Activated CD4-positive, alpha-beta T cell treated with anti-CD3 and anti-CD28 coated beads, Interleukin-10, Interleukin-2, amounts not matched to agents 100 ng/mL and 50 ng/mL, durations not matched to agents 16 hours and 8 hours (primary cell): Measurements from ENCODE around the gene NME7.
A peak's percentile ranks its signal among the peaks of the same experiment; 100 is the strongest.
"Not testable (repeated sequence)": the region's sequence is repeated elsewhere in the genome, so short reads cannot be mapped to it uniquely, and the experiment has no call there.

ENCODE experiments used
- DNase-seq: peaks from one replicate; pipeline ENCODE4 v3.0.0-alpha.2; 2020

NME7 gene

DNA sequence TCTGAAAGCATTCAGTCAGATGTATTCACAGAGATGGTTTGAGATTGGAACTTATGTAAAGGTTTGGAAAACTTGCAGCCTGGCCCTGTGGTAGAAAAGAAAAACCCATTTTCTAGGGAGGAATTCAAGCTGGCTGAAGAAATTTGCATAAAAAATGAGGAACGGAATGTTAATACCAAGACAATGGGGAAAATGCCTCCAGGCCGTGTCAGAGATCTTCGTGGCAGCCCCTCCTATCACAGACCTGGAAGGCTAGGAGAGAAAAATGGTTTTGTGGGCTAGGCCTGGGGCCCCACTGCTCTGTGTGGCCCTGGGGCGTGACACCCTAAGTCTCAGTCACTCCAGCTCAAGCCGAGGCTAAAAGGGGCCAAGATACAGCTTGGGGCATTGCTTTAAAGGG lies 26.7 kb downstream of the NME7 start:
- no peak for DNase-seq

DNA sequence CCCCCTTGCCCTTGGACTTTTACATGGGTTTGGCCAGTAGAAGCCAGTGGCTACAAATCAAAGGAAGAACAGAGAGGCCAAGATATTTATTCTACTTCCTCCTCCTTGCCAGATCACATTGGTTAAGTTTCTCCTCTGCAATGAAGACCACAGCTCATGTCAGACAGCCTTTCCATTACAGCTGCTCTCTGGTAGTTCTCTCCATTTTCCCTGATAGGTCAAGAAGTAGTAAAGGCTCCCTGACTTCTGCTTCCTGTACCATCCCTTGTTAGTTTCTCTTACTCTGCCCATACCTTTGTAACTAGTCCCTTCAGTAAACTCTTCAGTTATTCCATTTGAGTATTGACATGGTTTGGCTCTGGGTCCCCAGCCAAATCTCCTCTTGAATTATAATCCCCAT lies 27.8 kb downstream of the NME7 start:
- no peak for DNase-seq

DNA sequence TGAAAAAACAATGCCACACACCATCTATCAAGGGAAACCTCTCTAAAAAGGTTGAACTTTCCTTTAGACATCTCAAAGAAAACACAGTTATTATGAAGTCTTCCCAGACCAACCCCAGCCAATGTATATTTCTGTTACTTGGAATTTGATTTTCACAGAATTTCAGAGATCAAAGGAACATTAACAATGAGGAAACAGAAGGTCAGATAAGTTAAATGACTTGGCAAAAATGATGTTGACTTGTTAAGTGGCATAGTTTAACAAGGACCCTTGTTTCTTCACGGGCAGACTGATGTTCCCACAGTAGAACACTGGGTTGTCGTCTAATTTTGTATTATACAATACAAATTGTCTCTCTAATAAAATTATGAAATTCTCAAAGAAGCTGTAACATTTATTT lies 29.0 kb downstream of the NME7 start:
- DNase-seq: no peak

DNA sequence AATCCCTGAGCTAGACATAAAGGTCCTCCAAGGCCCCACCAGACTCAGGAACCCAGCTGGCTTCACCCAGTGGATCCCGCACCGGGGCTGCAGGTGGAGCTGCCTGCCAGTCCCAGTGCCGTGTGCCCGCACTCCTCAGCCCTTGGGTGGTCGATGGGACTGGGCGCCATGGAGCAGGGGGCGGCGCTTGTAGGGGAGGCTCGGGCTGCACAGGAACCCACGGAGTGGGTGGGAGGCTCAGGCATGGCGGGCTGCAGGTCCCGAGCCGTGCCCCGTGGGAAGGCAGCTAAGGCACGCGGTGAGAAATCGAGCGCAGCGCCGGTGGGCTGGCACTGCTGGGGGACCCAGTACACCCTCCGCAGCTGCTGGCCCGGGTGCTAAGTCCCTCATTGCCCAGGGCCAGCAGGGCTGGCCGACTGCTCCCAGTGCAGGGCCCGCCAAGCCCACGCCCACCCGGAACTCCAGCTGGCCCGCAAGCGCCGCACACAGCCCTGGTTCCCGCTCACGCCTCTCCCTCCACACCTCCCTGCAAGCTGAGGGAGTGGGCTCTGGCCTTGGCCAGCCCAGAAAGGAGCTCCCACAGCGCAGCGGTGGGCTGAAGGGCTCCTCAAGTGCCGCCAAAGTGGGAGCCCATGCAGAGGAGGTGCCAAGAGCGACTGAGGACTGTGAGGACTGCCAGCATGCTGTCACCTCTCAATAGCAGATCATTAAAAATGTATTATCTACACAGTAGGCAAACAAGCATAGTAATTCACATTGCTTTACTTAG lies 30.5 kb downstream of the NME7 start:
- DNase-seq: not testable (repeated sequence)

DNA sequence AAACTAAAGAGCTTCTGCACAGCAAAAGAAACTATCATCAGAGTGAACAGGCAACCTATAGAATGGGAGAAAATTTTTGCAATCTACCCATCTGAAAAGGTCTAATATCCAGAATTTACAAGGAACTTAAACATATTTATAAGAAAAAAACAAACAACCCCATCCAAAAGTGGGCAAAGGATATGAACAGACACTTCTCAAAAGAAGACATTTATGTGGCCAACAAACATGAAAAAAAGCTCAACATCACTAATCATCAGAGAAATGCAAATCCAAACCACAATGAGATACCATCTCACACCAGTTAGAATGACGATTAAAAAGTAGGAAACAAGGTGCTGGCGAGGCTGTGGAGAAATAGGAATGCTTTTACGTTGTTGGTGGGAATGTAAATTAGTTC lies 32.9 kb downstream of the NME7 start:
- DNase-seq: not testable (repeated sequence)

DNA sequence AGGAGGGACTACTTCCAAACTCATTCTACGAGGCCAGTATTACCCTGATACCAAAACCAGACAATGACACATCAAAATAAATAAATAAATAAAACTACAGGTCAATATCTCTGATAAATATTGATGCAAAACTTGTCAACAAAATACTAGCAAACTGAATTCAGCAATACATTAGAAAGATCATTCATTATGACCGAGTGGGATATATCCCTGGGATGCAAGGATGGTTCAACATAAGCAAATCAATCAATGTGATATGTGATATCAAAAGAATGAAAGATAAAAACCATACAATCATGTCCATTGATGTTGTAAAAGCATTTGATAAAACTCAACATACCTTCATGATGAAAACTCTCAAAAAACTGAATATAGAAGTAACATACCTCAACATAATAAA lies 36.7 kb downstream of the NME7 start:
- no peak for DNase-seq

DNA sequence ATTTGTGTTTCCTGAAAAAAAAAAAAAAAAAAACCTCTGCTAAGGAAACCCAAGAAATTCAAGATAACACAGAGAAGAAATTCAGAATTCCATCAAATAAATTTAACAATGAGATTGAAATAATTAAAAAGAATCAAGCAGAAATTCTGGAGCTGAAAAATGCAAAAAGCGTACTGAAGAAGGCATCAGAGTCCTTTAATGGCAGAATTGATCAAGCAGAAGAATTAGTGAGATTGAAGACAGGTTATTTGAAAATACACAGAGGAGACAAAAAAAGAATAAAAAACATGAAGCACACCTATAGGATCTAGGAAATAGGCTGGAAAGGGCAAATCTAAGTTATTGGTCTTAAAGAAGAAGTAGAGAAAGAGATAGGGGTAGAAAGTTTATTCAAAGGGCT lies 38.2 kb downstream of the NME7 start:
- no peak for DNase-seq

DNA sequence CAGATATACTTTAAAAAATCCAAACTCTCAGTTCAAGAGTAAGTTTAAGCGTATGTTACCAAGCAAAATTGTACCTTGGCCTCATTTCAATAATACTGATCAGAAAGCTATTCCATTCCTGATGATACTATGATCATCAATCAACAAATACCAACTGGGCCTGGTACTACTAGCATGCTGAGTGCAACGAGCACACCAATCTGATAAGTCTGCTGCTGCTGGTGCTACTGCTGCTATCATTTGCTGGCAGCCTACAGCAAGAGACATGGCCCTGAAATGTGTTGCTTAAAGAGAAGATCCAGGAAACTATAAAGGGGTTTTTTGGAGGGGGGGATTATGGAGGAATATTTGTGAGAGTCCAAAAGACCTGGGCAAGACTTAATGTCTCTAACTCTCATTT lies 39.7 kb downstream of the NME7 start:
- no peak for DNase-seq

DNA sequence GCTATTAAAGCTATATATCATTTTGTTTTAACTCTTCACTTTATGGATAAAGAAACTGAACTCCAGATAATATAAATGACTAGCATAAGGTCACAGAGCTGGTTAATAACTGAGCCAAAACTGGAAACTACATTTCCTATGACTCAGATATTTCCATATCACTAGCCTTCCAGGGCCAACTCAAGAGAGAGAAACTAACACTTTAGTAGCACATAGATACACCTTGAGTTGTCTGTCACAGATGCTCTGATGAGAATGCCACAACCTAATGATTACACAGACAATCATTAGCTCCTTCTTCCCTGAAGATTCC lies 40.7 kb downstream of the NME7 start:
- peak; percentile 62 for DNase-seq

DNA sequence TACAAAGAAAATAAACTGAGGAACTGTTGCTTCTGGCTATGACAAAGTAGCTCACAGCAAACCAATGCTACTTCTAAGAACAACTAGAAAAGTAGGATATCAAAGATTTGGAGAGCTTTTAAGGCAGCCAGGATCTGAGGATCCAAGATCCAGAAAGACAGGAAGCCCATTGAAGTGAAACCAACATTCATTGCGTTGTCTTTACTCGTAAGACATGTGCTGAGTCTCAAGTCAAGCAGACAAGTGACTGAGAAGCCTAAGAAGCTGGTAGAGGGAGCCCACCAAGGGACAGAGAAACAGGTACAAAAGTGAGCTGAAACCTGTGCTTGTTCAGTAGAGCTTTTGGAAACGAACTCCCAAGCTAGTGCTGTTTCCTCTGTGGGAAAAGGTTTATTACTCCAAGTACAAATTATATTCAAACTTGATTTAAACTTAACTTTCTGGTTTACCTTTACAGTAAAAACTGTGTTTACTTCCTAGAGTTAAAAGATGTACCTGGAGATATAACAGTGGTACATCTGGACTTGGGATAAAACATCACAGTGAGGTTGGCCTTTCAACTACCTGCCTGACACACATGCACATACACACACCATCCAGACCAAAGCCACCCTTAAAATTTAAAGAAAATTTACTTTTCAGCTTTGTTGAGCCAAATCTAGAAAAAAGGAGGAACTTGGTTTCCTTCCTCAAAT lies 41.2 kb downstream of the NME7 start:
- DNase-seq: no peak

DNA sequence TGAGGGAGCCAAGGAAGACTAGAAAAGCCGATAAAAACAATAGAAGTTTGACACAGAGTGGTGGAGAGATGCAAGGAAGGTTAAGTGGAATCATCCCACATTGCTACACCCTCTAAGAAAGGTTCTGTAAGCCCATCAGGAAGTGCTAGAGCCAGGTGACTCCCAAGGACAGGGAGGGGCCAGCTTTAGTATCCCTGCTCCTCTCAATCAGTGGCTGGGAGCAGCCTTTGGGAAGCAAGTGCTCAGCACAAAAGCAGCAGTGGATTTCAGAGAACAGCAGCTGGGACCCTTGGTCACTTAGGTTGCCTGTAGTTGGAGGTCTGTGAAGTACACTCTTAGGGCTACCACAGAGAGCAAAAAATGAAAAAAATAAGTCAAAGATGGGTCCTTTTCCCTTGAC lies 42.5 kb downstream of the NME7 start:
- no peak for DNase-seq

DNA sequence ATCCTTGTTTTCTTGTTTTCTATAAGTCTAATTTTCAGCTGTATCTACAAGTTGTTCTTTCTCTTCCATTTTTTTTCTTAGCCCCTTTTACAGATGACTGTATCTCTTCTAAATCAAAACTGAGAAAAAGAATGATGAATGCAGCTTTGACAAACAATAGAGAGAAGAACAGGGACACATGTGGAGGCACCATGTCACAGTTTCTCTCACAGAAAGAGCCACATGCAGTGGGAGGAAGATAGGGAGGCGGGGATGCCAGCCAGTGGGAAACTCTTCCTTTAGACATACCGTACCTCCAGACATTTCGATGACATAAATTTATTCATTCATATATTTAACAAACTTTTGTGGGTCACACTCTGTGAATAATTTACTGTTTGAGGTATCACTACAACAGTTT lies 45.5 kb downstream of the NME7 start:
- no peak for DNase-seq

DNA sequence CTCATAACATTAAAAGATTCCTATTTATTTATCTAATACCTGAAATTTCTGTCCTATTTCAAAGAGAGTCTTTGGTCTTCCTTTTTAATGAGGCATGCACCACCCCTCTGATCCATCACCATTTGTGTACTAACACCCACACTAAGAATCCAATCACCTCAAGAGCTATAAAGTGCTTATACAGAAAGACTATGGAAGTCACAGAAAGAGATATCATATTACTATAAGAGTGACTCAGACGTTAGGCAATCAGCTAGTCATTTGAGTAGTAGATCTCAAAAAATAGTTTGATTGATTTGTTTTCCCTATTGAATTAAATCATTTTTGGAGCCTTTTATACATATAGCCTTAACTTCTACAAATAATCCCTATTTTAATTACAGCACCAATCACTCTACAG lies 46.1 kb downstream of the NME7 start:
- DNase-seq: peak; percentile 5

DNA sequence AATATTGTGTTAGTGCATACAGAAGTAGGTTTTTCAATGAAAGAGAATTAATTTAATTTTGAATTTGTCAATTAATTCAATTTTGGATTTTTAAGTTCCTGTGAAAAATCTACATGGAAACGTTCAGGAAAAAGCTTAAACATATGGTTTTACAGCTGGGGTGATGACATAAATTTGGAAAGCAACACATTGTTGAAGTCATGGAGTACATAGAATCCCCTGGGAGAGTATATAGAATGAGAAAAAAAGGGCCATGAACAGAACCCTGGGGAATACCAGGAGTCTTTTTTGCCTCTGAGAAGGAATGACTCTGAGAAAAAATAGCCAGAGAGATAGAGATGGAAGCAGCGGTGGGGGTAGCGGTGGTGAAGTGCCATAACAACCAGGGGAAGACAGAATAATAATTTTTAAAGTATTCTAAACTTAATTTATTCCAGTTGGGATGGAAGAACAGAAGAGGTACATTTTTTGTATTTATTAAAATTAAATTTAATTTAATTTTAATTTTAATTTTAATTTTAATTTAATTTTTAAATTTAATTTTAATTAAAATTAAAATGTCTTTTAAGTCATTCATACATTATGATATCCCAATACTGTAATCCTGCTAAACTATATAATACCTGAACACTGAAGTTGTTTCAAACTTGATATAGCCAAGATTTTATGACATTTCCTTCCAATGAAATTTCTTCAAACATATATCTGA lies 48.9 kb downstream of the NME7 start:
- DNase-seq: no peak

DNA sequence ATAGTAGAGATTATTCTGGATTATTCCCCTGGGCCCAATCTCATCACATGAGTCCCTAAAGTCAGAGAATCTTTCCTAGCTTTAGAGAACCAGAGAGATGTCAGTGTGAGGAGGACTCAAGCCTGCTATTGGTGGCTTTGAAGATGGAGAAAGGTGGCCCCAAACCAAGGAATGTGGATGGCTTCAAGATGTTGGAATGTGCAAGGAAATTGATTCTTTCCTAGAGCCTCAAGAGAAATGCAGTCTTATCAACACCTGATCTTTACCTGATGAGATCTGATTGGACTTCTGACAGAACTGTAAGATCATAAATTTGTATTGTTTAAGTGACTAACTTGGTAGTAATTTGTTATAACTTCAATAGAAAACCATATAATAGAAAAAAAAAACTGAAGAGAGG lies 51.0 kb downstream of the NME7 start:
- DNase-seq: no peak

DNA sequence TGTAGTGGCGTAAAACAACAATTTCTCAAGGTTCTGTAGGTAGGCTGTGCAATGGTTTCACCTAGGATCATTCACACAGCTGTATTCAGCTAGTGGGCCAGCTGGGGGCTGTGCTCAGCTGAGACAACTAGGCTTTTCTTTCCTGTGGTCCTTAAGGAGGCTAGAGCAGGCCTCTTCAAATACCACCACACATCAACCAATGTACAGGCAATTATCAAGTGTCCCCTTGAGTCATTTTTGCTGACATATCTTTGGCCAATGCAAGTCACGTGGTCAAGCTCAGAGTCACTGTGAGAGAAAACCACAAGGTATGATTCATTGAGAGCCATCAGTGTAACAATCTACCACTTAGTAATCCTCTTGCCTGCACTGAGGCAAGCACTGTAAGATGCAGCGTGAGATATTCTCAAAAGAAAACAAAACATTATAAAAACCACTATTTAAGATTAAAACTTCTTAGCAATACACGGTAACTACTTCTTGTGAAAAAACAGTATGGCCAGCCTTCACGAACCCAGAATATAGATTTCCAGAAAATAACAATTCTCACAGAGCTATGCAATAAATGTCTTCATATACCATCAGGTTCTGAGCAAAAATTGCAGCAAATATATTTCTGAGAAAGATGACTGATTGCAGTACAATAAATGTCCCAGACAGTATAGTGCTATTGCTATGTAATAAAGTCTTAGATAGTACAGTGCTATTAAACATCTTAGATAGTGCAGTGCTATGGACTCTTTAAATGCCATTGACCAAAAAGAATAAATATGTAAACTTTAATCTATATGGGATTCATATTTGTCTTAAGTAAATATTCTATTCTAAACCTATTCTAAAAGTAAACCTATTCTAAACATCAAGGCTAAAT lies 55.3 kb downstream of the NME7 start:
- DNase-seq: peak; percentile 87

DNA sequence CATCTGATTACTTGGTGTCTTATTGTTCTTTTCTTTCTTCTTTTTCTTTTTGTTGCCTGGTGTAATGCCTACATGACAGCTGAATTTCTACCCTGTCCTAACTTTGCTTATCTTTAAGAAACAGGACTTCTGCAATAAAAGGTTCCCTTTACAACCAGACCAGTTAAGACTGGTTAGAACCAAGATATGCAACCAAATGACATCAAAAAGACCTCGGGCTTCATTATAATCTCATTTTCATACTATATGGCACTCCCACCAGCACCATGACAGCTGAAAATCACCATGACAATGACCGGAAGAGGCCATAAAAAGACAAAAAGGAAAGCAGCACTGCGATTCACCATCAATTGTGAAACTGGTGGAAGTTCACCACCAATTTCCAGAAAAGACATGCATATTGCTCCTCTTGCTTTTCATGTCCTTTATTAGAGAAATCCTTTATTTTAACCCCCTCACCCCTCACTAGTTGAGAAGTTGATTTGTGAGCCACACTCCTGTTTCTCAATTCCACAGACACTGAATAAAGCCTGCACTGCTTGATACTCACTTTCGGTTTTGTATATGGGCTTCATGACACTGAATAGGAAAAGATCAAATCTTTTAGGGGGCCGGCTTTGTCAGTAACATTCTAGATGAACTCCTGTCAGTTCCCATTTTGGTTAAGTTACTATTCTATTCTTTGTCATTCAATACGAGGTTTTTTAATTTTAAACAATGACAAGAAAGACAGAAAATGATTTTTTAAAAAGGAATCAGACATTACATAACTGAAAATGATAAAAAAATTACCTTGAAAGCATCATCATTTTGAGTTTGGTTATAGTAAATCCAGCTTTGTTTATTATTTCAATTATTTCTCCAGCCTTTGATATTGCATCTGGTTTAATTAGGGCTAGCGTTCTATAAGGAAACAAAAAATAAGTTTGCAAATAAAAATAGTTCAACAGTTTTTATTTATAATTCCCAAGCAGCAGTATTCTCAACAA lies 58.1 kb downstream of the NME7 start:
- DNase-seq: peak; percentile 2

DNA sequence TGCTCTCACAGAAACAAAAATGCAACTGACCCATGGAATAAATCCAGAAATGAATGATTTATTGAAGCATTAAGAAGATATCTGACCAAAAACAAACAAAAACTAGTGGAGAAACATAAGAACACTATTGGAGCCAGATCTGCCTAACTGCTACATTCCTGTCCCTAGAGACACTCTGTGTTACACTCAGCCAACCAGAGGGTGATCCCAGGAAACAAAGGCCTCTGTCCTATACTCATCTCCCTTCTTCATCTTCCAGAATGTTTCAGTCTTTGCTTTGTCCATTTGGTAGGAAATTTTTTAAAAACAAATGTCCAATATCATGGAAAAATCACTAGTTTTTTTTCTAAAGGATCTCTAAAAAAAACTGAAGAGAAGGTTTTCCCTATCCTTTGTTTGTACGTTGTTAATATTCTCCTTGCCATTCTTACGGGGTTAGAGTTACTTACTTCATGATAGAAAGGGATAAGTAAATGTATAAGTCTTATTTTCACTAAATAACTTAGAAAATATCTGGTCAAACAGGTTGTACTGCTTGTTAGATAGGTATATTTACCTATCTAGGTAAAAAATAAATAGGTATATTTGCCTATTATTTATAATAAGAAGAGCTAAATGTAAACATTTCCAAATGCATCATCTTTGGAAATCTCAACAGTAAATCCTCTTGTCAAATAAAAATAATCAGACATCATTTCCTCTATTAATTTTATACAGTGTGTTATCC lies 59.1 kb downstream of the NME7 start:
- no peak for DNase-seq

DNA sequence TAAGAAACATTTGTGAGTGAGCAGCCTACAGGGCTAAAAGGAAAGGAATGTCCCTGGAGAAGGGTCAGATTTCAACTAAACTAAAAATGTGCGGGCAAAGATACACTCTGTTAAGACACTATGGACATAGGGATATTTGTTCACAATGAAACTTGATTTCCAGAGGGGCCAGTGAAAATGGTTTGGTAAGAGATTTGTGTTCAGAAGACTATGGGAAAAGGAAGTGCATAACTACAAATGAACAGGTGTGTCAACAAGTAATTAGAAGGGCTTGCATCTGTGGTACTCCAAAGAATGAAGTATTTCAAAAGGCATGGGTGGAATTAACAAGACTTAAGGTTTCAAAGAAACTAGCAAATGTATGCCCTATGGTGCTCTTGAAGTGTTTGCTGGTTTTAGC lies 60.4 kb downstream of the NME7 start:
- no peak for DNase-seq

DNA sequence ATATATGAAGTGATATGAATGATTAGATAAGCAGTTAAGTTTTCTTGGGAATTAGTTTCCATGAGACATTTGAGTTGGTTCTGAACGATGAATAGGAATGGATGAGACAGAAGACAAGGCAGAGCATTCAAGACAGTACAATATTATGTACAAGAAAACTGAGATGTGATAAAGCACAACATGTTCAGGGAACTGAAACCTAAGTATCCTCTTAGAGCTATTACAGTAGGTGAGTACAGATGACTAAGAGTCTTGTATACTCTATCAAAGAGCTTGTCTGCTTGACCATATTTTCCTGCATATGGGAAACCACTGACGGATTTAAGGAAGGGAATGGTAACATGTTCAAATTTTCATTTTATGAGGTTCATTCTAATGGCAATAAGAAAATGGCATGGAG lies 61.6 kb downstream of the NME7 start:
- no peak for DNase-seq

DNA sequence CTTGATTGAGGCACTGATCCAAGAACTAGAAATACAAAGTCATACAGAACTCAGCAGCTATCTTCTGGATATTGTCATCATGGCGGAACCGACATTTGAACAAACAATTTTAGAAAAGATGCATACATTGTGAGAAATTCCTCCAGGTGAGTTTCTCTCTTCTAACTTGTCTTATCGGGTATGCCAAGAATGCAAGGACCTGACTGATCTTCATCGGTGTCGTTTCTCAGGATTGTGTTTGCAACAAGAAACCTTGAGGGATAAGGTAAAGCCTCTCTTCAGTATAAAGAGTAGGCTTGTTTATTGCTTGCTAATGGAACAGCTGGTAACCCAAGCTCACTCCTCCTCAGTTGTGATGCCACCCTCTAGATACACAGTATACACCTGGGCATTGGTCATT lies 62.2 kb downstream of the NME7 start:
- no peak for DNase-seq
